ENCODE measurements around the gene TIPARP.

GRCh38 chr3:156644958-156645357 lies 29.4 kb upstream of the TIPARP start:
- TF ChIP-seq, protein P1, sequence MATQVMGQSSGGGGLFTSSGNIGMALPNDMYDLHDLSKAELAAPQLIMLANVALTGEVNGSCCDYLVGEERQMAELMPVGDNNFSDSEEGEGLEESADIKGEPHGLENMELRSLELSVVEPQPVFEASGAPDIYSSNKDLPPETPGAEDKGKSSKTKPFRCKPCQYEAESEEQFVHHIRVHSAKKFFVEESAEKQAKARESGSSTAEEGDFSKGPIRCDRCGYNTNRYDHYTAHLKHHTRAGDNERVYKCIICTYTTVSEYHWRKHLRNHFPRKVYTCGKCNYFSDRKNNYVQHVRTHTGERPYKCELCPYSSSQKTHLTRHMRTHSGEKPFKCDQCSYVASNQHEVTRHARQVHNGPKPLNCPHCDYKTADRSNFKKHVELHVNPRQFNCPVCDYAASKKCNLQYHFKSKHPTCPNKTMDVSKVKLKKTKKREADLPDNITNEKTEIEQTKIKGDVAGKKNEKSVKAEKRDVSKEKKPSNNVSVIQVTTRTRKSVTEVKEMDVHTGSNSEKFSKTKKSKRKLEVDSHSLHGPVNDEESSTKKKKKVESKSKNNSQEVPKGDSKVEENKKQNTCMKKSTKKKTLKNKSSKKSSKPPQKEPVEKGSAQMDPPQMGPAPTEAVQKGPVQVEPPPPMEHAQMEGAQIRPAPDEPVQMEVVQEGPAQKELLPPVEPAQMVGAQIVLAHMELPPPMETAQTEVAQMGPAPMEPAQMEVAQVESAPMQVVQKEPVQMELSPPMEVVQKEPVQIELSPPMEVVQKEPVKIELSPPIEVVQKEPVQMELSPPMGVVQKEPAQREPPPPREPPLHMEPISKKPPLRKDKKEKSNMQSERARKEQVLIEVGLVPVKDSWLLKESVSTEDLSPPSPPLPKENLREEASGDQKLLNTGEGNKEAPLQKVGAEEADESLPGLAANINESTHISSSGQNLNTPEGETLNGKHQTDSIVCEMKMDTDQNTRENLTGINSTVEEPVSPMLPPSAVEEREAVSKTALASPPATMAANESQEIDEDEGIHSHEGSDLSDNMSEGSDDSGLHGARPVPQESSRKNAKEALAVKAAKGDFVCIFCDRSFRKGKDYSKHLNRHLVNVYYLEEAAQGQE (IDR thresholded peaks at IDR 0.05), result no peak
- TF ChIP-seq CTCF (IDR thresholded peaks at IDR 0.05; ENCODE audit: low read depth, low read length, missing input control) (no peak), FOXA1 (IDR thresholded peaks at IDR 0.05) (no peak), TAF1 (conservative IDR thresholded peaks at IDR 0.05) (no peak), YY1 (IDR thresholded peaks at IDR 0.05) (no peak), RAD21 (IDR thresholded peaks at IDR 0.05) (no peak), RXRA (IDR thresholded peaks at IDR 0.05) (no peak)
